Heart left ventricle (tissue), 16 donors: ENCODE results near the gene PRKN. TPM values are rescaled to one million over a fixed set of nuclear protein-coding genes. Genes with fewer than 3 reads are reported as not detected.

Experiments used
- ATAC-seq, 4 donors: fragments of 200-7000 bp; cut with Tn5 transposase; one replicate each; pipeline ENCODE4 v1.9.1; 2020 to 2022; ENCODE audit warnings: moderate library complexity in 4 of 4, mild to moderate bottlenecking in 3 of 4, moderate number of reproducible peaks in 1 of 4
- DNase-seq, 5 donors: peaks; one replicate each; pipeline ENCODE4 v3.0.0-alpha.2; 2020
- H3K27ac ChIP-seq, 12 donors: fragments of 200-600 bp; sonication (generic) in 4 of 12; one replicate each; pipeline versions ENCODE4 v1.5.0 to v1.8.0; 2016 to 2022; ENCODE audit warnings: mild to moderate bottlenecking in 2 of 12
- H3K27me3 ChIP-seq, 9 donors: fragments of 200-600 bp; sonication (generic) in 2 of 9; one replicate each; pipeline versions ENCODE4 v1.5.1 to v1.8.0; 2016 to 2022; ENCODE audit warnings: mild to moderate bottlenecking in 3 of 9
- H3K36me3 ChIP-seq, 9 donors: fragments of 200-600 bp; sonication (generic) in 2 of 9; one replicate each; pipeline versions ENCODE4 v1.5.0 to v1.8.0; 2018 to 2022; ENCODE audit warnings: mild to moderate bottlenecking in 2 of 9
- H3K4me1 ChIP-seq, 12 donors: fragments of 200-600 bp; sonication (generic) in 4 of 12; one replicate each; pipeline versions ENCODE4 v1.5.0 to v1.8.0; 2016 to 2022; ENCODE audit warnings: mild to moderate bottlenecking in 3 of 12
- H3K4me3 ChIP-seq, 12 donors: fragments of 200-600 bp; sonication (generic) in 4 of 12; one replicate each; pipeline versions ENCODE4 v1.5.0 to v1.8.0; 2017 to 2022; ENCODE audit warnings: mild to moderate bottlenecking in 9 of 12, moderate library complexity in 4 of 12
- H3K9me3 ChIP-seq, 12 donors: fragments of 200-600 bp; sonication (generic) in 4 of 12; one replicate each; pipeline versions ENCODE4 v1.5.0 to v1.8.0; 2016 to 2022; ENCODE audit warnings: mild to moderate bottlenecking in 1 of 12
- POLR2A ChIP-seq, 2 donors: fragments of 450-650 bp; IDR thresholded peaks; one replicate each; pipeline ENCODE4 v1.6.1; 2017; ENCODE audit warnings: antibody characterized with exemption in 2 of 2, mild to moderate bottlenecking in 2 of 2, moderate library complexity in 2 of 2
- WGBS, 4 donors: extraction: QIAGEN DNeasy Blood & Tissue Kit in 2 of 4; methylation state at CpG; one replicate each; pipeline versions ENCODE4 v1.1.5 to v1.1.7; 2013 to 2018; 5-methylcytosine and 5-hydroxymethylcytosine counted together
- intact Hi-C, 10 donors: fragments of 100-400 bp; cut with DNase I; formaldehyde crosslinking; loops; one replicate each; pipeline versions ENCODE4 v1.11.1 to v1.14.2; 2022
- polyA plus RNA-seq, 2 donors: library from polyadenylated mRNA; stranded (reverse); fragments of 200-250 nt; gene quantifications; one replicate each; pipeline ENCODE4 v1.2.3, GENCODE V29; 2013
- total RNA-seq, 9 donors: library from RNA; depleted of rRNA in 2 of 9; stranded (reverse); fragments of >200 nt in 2 of 9; fragmentation: NEBNext Ultra II Directional in 3 of 9; extraction: Animal tissue kit (Norgen Biotek cat#: 25700) in 3 of 9; gene quantifications; one replicate each; pipeline versions ENCODE4 v1.1.0 to v1.2.4, GENCODE V29; 2016 to 2023
- TF ChIP-seq, protein P1 (sequence below), 12 donors: fragments of 200-600 bp; sonication (generic) in 4 of 12; IDR thresholded peaks; one replicate each; pipeline versions ENCODE4 v1.5.0 to v1.8.0; 2018 to 2022; ENCODE audit warnings: antibody characterized with exemption in 12 of 12, mild to moderate bottlenecking in 5 of 12
- donor health status: ischemic (EF 13 %, LVEDD 7.1; RV severe dilation, severe dysfunction).
- donor health status: healthy with polysubstance abuse.
- donor health status: DM: no; HTN: yes; CAD: no.
- donor health status: DM: no; HTN: no; CAD: no.
- donor health status: ischemic (EF 25% LVEDD 6.9; RV normal size, moderate dysfunction).
- donor health status: ischemic (EF 25% LVEDD 5.7; RV mildly dilated, moderate dysfunction).
- donor health status: healthy.
- donor health status: DM: yes; HTN: yes; CAD: no.
- donor health status: ischemic (EF 35%, LVEDD 5.7; RV mildly dilated, moderate dysfunction).
- donor health status: nonischemic (EF 11% LVEDD 7.7; RV severe dilation, severe dysfunction).
- donor health status: DM: yes; HTN: yes; CAD: no.
- donor health status: PGD.
- donor health status: ischemic (EF 29% LVEDD 5.4; RV normal size, mild dysfunction).
- donor health status: nonischemic (EF 23%, LVEDD 6.1; RV moderate dilation, normal function).

Gene PRKN
- total and polyA plus RNA-seq, 11 donors, result 3.4 to 32.5 (median 21.2) TPM

DNA sequence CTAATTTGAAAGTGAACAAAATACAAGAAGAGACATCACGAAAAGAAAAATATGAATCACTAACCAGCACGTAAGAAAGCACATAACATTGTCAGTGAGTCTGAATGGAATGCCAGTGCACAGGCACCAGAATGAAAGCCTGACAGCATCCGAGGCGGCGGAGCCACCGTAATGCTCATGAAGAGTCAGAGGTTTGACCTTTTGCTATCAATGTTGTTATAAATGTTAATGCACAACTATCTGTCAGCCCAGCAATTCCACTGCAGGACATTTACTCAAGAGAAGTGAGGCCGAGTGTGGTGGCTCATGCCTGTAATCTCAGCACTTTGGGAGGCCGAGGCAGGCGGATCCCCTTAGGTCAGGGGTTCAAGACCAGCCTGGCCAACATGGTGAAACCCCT, 562.1 kb downstream of the PRKN start:
- no peaks in the 10 kb centered on the region for H3K9me3 ChIP-seq
- 62 to 87% (median 86%) methylated on average over 9 of the region's 9 CpGs for WGBS, 4 donors
- H3K27ac ChIP-seq, result no peak overlapping the region
- no peaks in the 10 kb centered on the region for H3K27me3 ChIP-seq
- H3K36me3 ChIP-seq, result no peaks in the 10 kb centered on the region
- H3K4me3 ChIP-seq, result no peak overlapping the region
- no peak for TF ChIP-seq POLR2A (IDR thresholded peaks at IDR 0.05)
- TF ChIP-seq, protein P1, sequence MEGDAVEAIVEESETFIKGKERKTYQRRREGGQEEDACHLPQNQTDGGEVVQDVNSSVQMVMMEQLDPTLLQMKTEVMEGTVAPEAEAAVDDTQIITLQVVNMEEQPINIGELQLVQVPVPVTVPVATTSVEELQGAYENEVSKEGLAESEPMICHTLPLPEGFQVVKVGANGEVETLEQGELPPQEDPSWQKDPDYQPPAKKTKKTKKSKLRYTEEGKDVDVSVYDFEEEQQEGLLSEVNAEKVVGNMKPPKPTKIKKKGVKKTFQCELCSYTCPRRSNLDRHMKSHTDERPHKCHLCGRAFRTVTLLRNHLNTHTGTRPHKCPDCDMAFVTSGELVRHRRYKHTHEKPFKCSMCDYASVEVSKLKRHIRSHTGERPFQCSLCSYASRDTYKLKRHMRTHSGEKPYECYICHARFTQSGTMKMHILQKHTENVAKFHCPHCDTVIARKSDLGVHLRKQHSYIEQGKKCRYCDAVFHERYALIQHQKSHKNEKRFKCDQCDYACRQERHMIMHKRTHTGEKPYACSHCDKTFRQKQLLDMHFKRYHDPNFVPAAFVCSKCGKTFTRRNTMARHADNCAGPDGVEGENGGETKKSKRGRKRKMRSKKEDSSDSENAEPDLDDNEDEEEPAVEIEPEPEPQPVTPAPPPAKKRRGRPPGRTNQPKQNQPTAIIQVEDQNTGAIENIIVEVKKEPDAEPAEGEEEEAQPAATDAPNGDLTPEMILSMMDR (IDR thresholded peaks at IDR 0.05), result no peak
- H3K4me1 ChIP-seq, result peaks cover 0 to 5% (median 0%) of the 10 kb centered on the region in 12 donors
- ATAC-seq (peak in 2 of 4 donors; percentile 54 to 75), DNase-seq (no peak)
- intact Hi-C loops, result no loop called here

DNA sequence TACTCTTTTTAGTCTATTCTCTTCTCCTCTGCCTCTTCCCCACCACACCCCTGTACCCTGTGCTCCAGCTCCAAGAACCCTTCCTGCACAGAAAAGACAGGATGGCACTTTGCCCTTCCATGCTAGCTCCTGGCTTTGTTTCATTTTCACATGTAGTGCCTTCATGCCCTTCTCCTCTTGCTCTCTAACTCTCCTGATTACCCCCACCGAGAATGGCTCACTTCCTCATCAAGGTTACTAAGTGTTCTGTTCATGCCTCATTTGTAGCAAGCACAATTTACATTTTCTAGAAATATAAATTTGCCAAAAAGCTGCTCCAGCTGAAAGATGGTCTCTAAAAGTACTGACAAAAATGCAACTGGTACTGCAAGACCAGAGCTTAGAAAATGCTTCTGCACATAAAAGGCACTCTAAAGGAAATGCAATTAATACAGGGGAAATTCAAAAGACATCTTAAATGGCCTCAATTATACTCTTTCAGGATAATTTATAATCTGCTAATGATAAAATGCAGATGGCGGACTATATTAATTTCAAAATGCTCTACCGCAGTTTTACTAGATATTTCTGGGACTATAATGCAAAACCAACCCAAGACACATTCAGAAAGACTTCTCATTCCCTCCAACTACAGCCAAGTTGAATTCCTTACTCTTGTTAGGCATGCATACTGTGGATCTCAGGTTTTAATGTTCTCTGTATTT, 570.2 kb downstream of the PRKN start:
- Histone ChIP-seq H3K9me3 (peaks cover 0 to 9% (median 0%) of the 10 kb centered on the region in 12 donors), H3K4me1 (peaks cover 0 to 14% (median 0%) of the 10 kb centered on the region in 12 donors), H3K27me3 (no peaks in the 10 kb centered on the region), H3K27ac (no peak overlapping the region), H3K4me3 (no peak overlapping the region), H3K36me3 (no peaks in the 10 kb centered on the region)
- ATAC-seq (no peak), DNase-seq (no peak)
- TF ChIP-seq POLR2A (IDR thresholded peaks at IDR 0.05), result no peak
- TF ChIP-seq, protein P1 (IDR thresholded peaks at IDR 0.05), result no peak
- intact Hi-C loops, result no loop called here
- 38 to 49% (median 43%) methylated on average over 3 of the region's 3 CpGs for WGBS, 4 donors

DNA sequence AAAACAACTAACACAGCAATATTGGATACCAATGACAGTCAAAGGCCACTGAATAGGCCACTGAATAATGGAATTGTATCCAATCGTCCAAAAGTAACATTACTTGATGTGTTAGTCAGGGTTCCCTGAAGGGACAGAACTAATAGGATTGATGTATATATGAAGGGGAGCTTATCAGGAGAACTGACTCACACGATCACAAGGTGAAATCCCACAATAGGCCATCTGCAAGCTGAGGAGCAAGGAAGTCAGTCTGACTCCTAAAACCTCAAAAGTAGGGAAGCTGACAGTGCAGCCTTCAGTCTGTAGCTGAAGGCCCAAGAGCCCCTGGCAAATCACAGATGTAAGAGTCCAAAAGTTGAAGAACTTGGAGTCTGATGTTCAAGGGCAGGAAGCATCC, 571.4 kb downstream of the PRKN start:
- WGBS, 4 donors, result 86 to 92% (median 88%) methylated on average over 2 of the region's 2 CpGs
- no peak for ATAC-seq
- H3K27ac ChIP-seq, result no peak overlapping the region
- TF ChIP-seq, protein P1 (IDR thresholded peaks at IDR 0.05), result no peak
- TF ChIP-seq POLR2A (IDR thresholded peaks at IDR 0.05), result no peak
- no peaks in the 10 kb centered on the region for H3K36me3 ChIP-seq
- H3K27me3 ChIP-seq, result no peaks in the 10 kb centered on the region
- DNase-seq, result no peak
- peaks cover 0 to 9% (median 0%) of the 10 kb centered on the region in 12 donors for H3K9me3 ChIP-seq
- intact Hi-C loops, result no loop called here
- H3K4me1 ChIP-seq, result peaks cover 0 to 21% (median 1%) of the 10 kb centered on the region in 12 donors
- no peak overlapping the region for H3K4me3 ChIP-seq

DNA sequence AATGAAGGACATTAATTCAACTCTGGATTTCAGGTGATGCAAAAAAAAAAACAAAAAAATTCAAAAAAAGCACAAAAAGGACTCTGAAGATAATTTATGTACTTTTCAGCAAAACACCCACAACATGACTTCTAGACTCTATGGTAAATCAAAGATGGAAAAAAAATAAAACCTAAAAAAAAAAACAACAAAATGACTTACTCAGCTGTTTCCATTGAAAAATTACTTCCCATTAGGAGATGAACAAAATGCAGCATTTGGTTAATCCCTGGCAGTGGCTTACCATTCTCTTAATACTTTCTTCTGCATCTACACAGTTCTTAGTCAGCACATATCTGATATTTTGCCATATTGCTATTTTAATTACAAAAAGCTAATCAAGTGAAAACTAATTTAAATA, 572.6 kb downstream of the PRKN start:
- ATAC-seq (no peak), DNase-seq (no peak)
- no peaks in the 10 kb centered on the region for H3K27me3 ChIP-seq
- peaks cover 0 to 9% (median 0%) of the 10 kb centered on the region in 12 donors for H3K9me3 ChIP-seq
- TF ChIP-seq POLR2A (IDR thresholded peaks at IDR 0.05), result no peak
- TF ChIP-seq, protein P1 (IDR thresholded peaks at IDR 0.05), result no peak
- peaks cover 0 to 21% (median 1%) of the 10 kb centered on the region in 12 donors for H3K4me1 ChIP-seq
- intact Hi-C loops, result no loop called here
- H3K4me3 ChIP-seq, result no peak overlapping the region
- no peaks in the 10 kb centered on the region for H3K36me3 ChIP-seq
- H3K27ac ChIP-seq, result no peak overlapping the region
